Left colon (tissue), 2 donors: ENCODE measurements around the gene SLC25A26. TPM values are rescaled to one million over a fixed set of nuclear protein-coding genes. Genes with fewer than 3 reads are reported as not detected.

Experiments used
- ATAC-seq: fragments of 200-7000 bp; cut with Tn5 transposase; one replicate; pipeline ENCODE4 v1.9.1; 2020; ENCODE audit warnings: mild to moderate bottlenecking, moderate library complexity
- DNase-seq, 2 donors: peaks; one replicate each; pipeline ENCODE4 v3.0.0-alpha.2; 2020
- intact Hi-C, 2 donors: fragments of 100-400 bp; cut with DNase I in 1 of 2; cut with micrococcal nuclease in 1 of 2; formaldehyde crosslinking; loops; one replicate each; pipeline versions ENCODE4 v1.11.2 to v1.14.0; 2022; cut with DNase I, micrococcal nuclease
- total RNA-seq, 2 donors: library from RNA; stranded (reverse); fragmentation: NEBNext Ultra II Directional; extraction: Animal tissue kit (Norgen Biotek cat#: 25700); gene quantifications; one replicate each; pipeline ENCODE4 v1.2.1, GENCODE V29; 2021
- donor health status: DM: no; HTN: no; CAD: no.
- donor health status: DM: yes; HTN: yes; CAD: no.

The SLC25A26 gene
- total RNA-seq, 2 donors from 2014 or later = 17.2 to 18.9 TPM

DNA sequence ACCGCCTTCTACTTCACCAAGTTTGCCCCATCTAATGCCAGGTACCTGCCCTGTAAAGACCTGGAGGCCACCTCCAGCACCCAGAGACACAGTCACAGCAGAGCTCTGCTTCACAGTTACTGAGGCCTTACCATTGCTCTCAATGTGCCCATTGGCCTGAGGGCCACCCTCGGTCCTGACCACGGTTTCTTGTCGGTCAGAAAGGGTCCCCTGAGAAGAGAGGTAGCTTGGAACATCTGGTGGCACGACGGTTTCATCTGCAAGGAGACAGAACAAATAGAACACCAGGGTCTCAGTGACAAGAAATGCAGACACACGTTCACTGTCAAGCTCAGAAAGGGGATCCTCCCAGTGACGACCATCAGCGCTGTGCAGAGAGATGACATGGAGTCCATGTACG lies 161.3 kb downstream of the SLC25A26 start:
- intact Hi-C loops = no loop called here
- DNase-seq = no peak
- no peak for ATAC-seq

DNA sequence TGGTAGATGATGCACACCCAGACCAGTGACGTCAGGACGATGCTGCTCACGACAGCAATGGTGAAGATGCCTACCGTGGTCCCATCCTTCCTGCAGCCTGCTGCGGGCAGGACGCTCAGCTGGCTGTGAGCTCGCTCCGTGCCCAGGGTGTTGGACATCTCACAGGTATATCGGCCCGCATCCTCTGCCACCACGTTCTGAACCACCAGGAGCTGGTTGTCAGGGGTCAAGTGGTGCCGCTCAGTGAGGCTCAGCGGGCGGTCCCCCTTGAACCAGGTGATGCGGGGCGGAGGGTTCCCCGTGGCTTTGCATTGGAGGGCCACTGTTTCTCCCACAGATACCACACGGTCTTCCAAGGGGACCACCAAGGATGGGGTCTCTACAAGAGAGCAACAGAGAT lies 162.2 kb downstream of the SLC25A26 start:
- intact Hi-C loops = no loop called here
- ATAC-seq = no peak

DNA sequence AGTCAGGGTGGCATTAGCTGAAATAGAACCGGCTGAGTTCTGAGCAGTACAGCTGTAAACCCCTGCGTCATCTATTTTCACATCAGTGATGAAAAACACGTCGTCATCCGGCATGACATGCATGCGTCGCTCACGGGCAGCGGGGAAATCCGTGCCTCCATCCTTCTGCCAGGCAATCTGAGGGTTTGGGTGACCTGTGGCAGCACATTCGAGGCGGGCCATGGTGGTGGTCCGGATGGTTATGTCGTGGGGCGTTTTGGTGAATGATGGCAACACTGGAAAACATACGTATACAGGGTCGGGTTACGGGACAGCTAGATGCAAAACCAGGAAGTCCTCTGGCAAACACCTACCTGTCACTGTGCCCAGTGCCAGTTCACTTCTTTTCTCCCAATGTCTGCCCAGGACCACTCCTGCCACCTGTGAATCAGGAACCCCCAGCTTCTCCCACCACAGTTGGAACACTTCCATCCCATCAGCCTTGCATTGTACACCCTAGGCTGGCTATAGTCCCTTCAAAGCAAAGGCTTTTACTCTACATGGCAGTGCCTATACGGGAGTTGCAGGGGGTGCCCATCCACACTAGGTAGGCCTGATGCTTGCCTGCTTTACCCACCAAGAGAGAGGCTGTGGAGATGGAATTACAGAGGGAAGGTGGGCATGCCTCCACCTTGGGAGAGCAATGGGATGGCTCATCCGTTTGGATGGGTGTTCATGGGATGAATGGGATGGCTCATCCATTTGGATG lies 163.4 kb downstream of the SLC25A26 start:
- ATAC-seq (no peak), DNase-seq (no peak)
- intact Hi-C loops = no loop called here

More for the DNA sequence above, 162.2 kb downstream of the SLC25A26 start:
- no peak for DNase-seq

DNA sequence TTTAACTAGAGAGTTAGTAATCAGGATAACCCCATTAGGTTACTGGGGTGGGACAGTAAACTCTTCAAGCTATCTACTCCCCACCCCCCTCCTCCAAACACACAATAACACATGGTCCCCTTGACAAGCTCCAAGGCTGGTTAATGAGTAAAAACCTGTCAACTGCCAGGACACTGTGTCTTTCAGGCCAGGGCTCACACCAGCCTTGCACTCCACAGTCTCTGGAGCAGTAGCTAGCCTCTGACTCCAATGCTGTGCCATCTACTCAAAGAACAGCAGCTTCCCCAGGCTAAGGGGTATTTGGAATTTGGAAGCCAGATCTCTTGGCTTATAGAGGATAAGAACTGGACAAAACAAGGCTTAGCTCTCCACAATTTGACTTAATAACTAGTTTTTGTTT lies 164.3 kb downstream of the SLC25A26 start:
- DNase-seq = no peak
- no peak for ATAC-seq
- intact Hi-C loops = no loop called here

DNA sequence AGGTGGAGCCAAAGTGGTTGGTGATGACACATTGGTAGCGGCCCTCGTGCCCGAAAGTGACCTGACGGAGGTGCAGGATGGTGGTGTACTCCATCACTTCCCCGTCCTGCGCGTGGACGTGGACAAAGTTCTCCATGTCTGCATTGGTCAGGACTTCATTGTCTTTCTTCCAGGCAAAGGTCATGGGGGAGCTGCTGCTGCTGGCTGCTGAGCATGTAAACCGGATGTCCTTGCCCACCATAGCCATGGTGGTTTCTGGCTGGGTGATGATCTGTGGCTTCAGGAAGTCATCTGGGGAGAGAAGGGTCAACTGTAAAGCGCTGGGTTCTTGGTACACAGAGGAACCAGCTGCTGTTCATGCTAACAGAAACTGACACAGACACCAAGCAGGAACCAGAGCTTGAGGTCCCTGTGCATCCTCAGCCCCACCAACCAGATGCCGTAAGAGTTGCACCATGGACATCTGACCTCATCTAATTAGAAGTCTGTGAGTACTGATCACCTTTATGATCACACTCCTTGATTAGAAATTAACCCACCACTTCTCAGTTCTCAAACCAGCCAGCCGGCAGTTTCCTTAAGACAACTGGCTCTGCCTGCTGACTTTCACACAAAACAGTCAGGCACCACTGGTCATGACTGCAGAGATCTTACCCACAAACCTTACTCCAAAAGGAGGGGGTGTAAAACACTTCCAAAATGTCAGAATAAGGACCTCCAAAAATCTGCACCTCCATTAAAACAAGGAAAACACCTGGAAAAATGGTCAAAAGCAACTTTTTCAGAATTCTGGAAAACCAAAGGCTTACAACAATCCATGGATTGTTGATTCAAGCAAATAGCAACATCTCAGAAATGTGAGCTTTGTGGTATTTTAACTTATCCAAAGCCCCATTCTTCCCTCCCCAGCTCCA lies 165.5 kb downstream of the SLC25A26 start:
- DNase-seq (no peak), ATAC-seq (no peak)
- intact Hi-C loops = no loop called here

DNA sequence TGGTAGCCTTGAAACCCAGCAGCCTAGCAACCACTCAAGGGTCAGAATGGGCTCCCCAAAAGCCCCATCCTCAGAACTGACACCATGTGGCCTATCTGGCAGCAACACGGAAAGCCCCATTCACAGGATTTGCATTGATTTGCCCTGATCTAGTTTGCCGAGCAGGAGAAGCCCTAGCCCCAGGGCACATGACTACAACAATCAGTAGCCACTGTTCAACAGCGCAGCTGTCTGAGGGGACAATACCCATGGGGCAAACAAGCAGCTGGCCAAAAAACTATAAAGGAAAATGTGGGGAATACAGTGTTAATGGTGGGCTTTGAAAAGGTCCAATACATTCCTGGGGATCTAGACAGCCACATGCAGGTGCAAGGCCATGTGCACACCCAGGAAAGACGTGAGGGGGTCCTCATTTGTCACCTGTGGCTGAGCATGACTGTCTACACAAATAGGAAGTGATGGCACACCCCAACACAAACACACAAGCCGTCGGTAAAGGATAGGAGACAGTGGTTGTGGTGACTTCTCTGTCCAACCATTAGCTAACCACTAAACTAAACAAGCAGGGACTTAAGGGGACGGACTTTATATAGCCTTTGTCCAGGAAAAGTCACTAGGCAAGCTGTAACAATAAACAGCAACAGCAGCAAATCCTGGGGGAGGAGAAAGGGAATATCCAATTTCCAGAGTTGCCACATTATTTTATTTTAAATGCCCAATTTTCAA lies 166.3 kb downstream of the SLC25A26 start:
- intact Hi-C loops = no loop called here
- ATAC-seq = no peak
- DNase-seq = no peak

DNA sequence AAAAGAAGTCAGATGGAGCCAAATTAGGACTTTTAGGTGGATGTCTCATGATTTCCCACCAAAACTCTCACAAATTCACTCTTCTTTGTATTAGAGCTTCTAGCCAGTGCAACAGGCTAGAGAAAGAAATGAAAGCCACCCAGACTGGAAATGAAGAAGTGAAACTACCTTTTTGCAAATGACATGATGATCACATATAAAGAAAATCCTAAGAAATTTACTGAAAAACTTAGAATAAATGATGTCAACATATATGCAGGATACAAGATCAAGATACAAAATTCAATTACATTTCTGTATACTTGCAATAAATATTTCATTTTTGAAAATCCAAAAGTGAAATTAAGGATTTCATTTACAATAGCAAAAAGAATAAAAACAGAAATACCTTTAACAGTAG lies 169.2 kb downstream of the SLC25A26 start:
- intact Hi-C loops = no loop called here
- DNase-seq = no peak
- no peak for ATAC-seq

DNA sequence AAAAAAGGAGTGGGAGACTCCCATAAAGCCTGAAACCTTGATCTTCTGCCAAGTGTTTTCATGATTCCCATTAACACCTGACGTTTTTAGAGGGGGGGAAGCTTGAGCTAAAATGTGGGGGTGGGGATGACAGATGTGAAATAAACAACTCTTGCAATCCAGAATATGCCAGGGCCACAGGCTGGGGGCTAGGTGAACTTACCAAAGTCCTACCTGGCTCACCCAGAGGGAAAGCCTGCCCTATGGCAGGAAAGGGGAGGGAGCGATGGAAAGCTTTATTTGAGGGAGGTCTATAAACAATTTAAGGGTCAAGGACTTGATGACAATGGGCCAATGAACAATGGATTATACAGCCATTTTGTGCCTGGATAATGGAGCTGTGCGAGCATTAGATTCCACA lies 171.7 kb downstream of the SLC25A26 start:
- DNase-seq = no peak
- no peak for ATAC-seq
- intact Hi-C loops = no loop called here

DNA sequence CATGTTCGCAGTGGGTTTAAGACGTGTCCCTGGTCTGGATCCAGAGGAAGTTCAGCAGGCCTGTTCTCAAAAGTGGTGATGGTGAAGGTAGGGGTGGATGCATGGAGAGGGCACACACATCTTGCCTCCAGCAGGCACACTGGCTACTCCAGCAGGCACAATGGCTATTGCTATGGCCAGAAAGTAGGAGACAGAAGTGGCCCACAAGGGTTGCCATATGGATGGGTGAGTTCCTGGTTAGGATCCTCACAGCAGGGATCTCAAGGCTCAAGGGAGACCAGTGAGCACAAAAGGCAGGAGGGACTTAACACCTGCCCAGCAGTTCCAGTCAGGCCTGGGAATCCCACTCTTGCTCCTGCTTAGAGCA lies 172.1 kb downstream of the SLC25A26 start:
- intact Hi-C loops = no loop called here
- no peak for ATAC-seq
- no peak for DNase-seq

DNA sequence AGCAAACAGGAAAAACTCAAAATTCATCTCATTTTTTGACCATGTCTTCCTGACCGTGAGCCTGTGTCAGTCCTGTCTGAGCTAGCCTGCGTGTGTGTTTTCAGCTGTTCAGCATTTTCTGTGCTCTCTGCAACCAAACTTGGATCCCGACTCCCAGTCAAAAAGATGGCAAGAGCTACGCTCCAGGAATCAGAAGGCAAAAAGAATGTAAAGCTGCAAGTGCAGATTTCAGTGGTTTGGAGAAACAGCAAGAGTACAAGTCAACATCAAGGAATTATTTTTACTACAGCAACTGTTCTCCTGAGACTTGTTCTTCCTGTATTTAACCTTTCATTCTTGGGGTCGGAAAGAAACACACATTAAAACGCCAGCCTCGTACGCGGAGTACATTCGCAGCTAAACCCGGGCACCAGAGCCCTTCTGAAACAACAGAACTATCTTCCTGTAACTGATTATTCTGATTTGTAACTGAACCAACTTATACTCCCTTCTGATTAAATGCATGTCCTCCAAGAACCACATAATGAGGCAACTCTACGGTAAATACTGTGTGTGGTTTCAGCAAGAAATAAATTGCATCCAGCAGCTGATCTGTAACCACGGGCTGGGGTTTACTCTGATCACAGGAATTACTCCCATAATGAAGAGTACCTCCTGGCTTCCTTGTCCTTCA lies 172.7 kb downstream of the SLC25A26 start:
- intact Hi-C loops = no loop called here
- DNase-seq (no peak), ATAC-seq (no peak)

DNA sequence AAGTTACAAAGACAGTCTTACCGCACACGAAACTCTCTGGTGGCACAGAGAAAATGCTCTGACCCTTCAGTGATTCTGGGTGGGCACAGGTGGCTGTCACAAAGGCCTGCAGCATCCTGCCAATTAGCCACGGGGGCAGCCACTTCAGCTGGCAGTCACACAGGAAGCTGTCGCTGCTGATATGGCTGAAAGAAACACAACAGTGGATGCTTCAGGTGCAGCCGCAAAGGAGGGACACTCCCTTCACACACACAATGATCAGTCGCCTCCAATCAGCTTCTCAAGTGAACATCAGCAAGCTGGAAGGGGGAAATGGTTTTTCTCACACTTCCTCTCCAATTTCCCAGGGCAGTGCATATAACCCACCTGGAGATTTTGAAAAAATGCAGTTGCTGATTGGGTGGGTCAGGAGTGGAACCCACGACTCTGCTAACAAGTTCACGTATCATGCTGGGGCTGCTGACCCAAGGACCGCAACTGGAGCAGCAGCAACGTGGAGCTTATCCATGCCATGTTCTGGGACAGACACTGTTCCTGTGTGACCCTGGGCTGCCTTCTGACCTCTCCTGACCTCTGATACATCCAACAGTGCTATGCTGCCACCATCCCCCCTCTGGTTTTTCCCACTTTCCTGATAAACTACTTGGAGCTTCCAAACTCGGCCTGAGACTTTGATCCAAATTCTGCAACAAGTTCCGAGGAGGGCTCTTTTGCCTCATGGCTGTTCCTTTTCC lies 173.4 kb downstream of the SLC25A26 start:
- intact Hi-C loops = no loop called here
- ATAC-seq (no peak), DNase-seq (no peak)

DNA sequence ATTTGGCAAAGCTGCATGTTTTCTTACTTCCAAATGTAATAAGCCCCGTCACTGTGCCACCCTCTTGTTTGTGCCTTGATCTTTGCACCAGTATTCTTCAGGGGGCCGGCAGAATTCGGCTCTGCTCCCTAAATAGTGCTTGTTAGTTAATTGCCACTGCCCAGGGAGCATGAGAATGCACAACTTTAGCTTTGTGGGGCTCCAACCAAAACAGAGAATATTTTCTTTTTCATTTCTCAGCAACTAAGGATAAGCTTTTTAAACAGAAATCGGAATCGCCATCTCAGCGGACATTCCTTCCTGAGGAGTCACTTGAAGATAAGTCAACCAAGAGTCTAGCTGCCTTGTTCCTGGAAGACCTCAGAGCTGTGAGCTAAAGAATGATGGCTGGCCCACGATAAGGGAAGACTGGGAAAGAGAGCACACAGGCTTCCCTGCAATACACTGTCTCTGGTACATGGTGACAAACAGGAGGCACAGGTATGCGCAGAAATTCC lies 174.0 kb downstream of the SLC25A26 start:
- DNase-seq (no peak), ATAC-seq (no peak)
- intact Hi-C loops = no loop called here

DNA sequence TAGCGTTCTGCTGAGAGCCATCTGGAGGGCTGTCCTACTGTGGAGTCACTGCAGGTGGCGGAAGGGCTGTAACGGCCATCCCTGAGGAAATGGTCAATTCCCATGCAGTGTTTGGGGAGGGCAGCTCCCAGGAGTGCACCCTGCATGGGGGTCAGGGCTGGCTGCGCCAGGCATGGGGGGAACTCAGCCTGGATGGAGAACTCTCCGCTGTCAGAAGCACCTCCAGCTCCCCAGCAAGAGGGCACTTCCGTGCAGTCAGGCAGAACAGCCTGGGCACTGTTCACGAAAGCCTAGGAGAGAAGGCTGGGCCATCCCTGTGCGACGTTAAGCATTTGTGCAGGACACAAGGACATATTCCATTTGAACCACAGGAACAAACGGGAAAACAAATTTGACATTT lies 174.8 kb downstream of the SLC25A26 start:
- ATAC-seq = no peak
- DNase-seq = no peak
- intact Hi-C loops = no loop called here

DNA sequence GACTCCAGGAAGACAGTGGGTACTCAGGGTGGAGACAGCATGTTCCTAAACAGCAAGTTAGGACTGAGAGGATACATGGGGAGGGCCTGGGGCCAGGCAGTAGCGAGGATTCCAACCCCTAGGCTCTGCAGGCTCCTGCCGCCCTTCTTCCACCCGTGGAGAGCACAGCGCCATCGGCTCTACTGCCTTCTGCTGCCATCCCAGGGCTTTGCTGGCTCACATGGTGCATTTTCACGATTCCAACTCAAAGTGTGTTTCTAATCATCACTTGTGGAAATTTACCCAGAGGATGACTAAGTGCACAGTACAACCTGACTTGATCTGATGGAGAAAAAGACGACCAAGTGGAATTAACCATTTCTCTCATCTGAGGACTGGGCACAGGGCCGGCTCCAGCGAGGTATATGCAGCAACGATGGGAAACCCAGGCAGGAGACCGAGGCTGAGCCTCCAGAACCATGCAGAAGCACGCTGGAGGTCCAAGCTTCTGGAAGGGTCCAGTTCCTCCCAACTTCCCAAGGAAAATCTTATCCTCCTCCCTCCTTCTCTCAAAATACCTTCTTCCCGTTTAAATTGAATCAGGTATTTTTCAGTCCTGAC lies 175.5 kb downstream of the SLC25A26 start:
- no peak for ATAC-seq
- DNase-seq = no peak
- intact Hi-C loops = no loop called here

DNA sequence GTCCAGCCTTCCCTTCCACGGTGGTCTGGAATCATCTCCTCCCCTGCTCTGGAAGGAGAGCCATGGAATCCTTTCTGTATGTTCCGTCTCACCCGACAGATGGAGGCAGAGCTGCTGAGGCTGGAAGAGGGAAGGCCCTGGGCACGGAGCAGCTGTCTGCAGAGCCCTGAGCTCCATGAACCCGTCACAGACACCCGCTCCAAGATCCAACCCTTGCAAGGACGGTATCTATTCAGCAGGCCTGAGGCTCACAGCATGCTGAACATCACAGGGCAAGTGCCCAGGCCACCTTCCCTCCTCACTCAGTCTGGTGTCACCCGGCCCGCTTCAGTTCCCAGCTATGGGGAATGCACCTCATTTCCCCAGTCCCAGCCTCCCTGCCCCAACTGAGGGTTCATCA lies 176.1 kb downstream of the SLC25A26 start:
- intact Hi-C loops = no loop called here
- ATAC-seq (no peak), DNase-seq (no peak)

DNA sequence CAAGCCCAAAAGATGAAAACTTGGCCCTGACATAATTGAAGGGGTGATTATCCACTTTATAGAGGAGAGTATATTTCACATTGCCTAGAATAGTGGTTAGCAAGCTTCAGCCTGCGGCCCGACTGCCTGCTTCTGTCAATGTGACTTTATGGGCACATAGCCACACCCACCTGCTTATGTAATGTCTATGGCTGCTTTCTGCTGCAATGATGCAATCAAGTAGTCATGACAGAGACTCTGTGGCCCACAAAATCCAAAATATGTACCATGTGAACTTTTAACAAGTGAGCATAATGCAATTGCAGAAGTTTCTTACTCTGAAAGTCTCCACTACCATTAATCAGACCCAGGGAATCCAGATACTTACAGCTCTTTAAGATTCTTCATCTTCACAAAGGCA lies 176.9 kb downstream of the SLC25A26 start:
- DNase-seq = peak in 1 of 2 donors; percentile 39
- ATAC-seq = peak; percentile 70
- intact Hi-C loops = no loop called here

DNA sequence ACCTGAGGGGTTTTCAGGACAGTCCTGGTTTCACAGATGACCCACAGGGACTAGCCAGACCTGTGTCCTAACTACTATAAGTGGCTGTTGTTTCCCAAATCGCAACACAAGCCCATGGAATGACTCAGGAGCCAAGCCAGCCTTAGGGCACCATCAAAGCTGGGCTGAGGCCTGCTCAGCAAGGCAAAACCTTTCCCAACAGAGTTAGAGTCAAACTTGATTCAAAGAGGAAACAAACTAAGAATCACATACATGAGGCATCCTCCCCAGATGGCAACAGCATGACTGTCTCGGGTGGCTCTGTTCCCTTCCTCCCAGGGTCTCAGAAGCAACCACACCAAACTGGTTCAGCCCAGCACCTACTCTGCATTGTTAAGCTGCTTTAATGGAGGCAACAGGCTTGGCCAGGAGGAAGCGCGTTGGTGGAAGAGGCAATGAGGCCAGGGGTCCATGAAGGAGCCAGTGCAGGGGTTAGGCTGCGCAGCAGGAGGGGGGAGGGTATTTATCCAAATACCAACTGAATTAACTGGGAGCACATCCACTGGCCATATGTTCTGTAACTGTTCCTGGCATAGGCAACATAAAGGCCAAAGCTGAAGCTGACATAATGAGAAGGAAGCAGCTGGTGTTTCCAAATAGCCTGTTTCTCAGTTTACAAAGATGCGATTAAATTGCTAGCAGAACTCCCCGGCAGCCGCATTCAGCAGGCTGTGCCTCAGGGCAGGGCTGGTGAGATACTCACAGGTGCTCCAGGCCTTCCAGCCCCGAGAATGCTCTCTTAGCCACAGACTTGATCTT lies 177.6 kb downstream of the SLC25A26 start:
- intact Hi-C loops = no loop called here
- DNase-seq (no peak), ATAC-seq (no peak)
